GM21723 (cell line): ENCODE measurements around the gene DOK6.
"Not testable (repeated sequence)": the region's sequence is repeated elsewhere in the genome, so short reads cannot be mapped to it uniquely, and the experiment has no call there.

Source experiments
- ATAC-seq: cut with Tn5 transposase; IDR thresholded peaks from one replicate; pipeline ENCODE4 v1.9.1; 2021; ENCODE audit warnings: mild to moderate bottlenecking, moderate library complexity; ENCODE audit not compliant: unreplicated experiment

The DOK6 gene

DNA sequence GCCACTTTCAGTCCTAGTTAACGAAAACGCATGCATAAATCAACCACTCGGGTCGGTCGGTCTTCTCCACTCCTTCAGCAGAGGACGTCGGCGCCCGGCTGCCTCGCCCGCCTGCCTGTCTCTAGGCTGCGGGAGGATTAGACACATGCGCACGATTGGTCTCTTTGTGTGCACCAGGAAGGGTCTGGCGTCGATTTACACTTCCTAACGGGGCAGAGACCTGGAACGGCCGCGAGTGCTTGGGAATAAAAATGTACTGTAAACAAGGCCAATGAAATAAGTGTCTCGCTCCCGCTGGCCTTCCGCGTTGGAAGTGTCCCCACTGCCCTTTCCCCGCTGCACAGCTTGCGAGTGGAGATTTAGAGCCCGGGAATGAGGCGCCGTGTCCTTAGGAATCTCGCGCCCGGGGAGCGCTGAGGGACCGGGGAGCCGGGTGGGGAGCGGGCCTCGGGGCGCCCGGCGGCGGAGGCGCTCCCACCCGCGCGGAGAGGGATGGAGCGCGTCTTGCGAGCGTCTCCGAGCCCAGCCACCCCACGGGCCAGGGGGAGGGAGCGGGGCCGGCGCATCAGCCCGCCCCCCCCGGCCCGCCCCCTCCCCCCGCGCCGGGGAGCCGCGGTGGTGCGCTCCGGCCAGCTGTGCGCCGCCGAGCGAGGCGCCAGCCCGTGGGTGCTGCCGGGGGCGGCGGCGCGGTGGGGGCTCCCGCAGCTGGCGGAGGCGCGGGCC lies at the start of gene DOK6:
TSS of gene DOK6 (plus strand) at position 636 of the 723 bp plus-strand sequence.
- no peak for ATAC-seq

DNA sequence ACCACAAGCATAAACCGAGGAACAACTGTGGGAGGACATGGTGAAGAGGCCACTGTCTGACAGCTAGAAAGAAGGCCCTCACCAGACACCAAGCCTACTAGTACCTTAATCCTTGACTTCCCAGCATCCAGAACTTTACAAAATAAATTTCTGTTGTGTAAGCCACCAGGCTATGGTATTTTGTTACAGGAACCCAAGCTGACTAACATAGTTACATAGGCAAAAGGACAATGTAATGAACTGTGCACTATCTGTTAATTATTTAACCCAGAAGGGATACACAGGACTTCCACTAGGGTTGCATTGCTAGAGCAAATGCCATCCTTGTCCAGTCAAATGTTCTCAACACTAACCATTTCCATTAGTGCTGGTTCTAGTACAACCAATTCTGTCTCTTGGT lies 47.7 kb upstream of the DOK6 start:
- ATAC-seq = no peak

DNA sequence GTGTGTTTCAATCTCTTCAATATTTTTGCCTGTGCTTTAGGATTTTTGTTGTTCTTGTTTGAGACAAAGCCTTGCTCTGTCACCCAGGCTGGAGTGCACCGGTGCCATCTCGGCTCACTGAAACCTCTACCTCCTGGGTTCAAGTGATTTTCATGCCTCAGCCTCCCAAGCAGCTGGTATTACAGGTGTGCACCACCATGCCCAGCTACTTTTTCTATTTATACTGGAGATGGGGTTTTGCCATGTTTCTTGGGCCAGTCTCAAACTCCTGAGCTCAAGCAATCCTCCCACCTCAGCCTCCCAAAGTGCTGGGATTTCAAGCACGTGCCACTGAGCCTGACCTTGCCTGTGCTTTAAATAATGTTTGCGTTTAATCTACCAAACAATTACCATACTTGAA lies 43.1 kb upstream of the DOK6 start:
- ATAC-seq = no peak

DNA sequence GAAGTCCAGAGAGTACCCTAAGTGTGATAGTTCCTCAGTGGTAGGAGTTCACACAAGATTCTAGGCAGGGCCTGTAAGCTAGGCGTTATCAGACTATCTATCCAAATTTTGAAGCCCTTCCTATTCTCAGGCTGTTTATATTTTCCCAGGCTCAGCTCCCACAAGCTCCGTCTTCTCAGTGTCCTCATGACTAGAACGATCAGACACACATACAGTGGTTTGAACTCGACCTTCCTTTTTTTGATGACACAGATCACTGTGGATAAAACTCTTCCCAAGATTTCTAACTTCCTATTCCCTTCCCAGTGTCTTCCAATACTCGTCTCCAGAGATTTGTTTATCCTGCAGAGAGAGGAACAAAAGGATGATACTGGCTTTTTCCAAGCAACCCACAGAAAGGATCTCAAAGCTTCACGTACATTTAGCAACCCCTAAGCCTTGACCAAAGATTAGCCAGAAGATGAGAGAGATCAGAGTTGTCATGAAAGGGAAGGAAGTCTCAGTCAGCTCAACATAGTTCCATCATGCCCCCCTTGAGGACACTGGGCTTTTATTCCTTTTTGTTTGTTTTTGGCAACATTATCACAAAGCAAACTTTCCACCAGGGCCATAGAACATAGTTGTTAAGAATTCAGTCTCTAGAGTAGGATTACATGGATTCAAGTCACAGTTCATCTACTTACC lies 42.3 kb upstream of the DOK6 start:
- ATAC-seq = no peak

DNA sequence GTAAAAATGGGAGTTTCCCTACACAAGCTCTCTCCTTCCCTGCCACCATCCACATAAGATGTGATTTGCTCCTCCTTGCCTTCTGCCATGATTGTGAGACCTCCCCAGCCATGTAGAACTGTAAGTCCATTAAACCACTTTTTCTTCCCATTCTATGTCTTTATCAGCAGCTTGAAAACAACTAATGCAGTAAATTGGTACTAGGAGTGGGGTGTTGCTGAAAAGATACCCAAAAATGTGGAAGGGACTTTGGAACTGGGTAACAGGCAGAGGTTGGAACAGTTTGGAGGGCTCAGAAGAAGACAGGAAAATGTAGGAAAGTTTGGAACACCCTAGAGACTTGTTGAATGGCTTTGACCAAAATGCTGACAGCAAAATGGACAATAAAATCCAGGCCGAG lies 40.9 kb upstream of the DOK6 start:
- not testable (repeated sequence) for ATAC-seq

DNA sequence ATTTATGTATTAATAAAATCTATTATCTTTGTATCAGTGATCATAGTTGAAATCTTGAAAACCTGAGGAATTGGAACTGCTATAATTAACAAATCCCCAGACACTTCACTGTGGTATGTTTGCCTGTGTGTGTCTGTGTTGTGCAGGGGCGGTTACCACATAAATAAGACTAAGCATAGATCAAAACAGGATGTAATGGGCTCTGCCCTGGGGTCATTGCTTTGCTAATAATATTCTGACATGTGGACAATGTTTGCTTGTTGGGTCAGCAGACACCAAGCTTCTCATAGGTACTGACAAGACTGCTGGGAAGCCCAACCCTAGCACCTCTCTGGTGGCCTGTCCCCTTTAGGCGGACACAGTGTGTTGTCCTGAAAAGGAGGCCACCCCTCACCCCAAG lies 35.8 kb upstream of the DOK6 start:
- ATAC-seq = no peak

DNA sequence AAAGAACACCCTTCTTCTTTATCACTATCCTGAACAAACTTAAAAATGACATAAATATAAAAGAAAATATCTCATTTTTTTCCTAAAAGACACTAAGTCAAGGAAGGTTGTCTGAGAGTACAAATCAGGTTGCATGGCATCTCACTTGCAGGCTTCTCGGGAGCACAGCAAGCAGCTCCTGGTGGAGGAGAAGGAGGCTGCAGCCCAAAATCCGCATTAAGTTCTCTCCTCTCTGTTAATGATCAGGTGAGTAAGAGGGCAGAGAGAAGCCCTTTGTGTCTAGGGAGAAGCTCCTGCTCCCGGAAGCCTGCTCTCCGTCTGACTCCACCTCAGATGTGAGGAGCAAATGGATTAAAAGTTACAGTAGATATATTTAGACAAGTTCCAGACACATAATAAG lies 35.0 kb upstream of the DOK6 start:
- no peak for ATAC-seq

DNA sequence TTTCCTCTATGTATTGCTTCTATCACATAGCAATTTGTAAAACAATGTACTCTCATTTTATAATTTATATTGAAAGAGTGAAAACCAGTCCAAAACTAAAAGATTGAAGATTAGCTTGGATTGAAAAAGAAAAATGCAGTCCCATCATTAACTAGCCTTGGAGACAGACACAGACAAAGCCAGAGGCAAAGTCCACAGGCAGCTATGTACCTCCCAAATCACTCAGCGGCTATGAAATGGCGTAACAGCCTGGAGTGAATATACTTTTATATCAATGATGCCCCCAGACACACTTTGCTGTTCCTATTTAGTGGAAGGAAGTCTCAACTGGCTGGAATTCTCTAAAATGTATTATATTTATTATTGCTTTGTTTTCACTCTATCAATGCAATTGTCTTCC lies 33.6 kb upstream of the DOK6 start:
- ATAC-seq = no peak

DNA sequence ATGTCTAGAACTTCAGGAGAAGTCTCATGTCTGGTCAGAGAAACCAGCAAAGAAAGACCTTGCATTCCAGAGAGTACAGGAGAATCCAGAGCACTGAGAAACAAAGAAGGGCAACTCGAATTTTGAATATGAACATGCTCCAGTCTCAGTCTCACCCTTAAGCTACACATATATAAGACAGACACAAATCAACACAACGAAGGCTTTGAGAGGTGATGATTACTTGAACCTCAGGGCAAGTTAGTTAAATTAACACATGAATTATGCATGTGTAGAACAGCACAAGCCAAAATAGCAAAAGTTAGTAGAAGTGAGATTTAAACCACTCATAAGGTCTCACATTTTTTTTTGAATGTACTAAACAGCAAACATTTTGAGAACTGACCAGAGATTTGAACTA lies 29.0 kb upstream of the DOK6 start:
- no peak for ATAC-seq

DNA sequence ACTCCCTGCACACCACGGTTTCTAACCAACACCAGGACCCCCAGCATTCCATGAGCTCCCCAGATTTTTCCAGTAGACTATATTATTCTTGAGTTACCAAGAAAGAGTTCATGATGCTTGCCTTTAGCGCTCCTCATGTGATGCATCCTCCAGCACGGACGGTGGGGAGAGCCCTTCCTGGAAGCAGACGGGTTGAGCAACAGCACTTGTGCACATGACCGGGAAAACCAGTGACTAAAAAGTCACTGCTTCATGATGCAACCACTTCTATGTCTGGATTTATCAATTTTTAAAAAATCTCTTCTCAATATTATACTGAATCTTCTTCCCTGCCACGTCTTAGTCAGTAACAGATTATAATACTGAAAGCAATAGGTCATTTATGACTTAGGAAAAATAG lies 20.4 kb upstream of the DOK6 start:
- no peak for ATAC-seq

DNA sequence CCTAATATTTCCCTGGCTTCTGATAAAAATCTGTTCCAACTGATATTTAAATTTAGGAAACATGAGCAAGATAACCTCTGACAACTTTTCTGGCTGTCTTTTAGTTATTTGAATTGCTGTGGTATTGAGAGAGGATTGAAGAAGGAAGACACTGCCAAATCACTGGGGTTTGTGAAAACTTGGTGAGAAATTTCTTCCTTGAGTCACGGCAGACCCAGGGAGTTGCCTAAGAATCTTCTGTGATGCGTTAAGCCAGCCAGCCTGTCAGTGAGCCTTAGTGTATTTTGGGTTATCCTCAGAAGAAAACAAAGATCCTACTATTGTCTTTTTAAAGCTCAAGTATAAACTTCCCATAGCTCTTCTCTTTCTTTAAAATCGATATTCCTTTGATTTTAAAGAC lies 17.5 kb upstream of the DOK6 start:
- no peak for ATAC-seq

DNA sequence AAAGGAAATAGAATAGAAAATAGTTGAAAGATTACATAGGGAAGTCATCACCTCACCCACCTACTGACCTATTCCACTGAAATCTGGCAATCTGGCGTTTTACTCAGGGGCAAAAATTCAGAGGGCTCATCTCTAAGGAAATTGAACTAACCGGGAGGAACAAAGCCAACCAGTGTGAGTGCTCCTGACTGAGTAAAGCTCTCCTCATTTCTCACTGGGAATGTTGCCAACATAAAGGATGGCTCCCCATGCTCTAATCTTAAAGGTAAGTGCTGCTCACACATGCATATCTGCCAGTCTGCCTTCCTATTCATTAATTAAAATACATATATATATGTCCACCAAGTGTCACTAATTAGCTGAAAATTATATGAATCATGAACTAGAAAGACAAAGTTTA lies 13.5 kb upstream of the DOK6 start:
- no peak for ATAC-seq

DNA sequence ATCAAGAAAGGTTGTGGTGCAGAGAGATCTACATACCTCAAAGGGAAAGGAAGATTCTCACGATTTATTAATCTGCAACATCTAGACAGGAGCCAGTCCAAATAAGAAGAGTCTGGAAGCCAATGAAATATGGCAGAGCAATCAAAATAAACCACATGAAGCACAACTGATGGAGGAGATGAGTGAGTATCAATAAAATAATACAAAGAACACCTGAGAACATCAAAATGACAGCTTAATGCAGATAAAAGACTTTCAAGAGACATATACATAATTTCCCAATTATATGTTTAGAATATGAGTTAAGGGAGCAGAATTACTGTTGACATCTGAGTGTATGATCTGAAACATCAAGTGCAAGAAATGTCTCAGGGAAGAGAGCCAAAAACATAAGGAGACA lies 12.5 kb upstream of the DOK6 start:
- no peak for ATAC-seq

DNA sequence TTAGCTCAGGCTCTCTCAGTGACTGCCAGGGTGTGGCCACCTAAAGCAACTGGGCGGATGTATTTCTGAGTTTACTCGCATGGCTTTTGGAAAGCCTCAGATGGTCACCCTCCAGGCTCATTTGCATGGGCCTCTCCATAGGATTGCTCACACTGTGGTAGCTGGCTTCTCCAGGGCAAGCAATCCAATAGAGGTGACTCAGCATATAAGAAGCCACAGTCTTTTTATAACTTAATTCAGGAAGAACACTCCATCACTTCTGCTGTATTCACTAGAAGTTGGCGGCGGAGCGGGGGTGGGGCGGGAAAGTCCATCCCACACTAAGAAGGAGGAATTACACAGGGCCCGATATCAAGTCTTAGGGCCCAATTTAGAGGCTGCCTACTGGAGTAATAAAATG lies 3.6 kb upstream of the DOK6 start:
- no peak for ATAC-seq

DNA sequence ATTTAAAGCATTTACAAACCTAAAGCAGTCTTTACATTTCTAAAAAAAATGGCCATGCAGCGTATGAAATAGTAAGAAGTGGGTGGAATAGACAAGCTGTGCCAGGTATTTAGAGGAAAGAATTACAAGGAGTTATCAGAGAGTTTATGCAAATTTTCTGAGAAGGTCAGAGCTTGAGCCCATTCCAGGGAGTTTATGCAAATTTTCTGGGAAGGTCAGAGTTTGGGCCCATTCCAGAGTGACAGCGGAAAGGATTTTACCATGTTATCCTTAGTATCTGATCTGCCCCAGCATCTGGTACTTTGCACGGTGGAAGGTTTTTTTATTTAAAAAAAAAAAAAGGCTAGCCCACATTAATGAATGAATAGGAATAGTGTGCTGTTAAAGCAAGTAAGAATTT lies 1.4 kb upstream of the DOK6 start:
- ATAC-seq = no peak

DNA sequence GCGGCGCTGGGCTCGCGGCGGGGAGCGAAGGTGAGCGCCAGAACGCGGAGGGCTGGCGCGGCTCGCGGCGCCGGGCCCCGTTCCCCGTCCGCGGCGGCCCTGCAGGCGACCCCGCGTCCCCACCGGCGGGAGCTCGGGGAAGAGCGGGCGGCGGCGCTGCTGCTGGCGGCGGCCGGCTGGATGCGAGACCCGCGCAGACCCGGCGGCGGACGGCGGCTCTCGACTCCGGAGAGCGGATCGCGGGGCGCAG lies 213 bp downstream of the DOK6 start:
- no peak for ATAC-seq

DNA sequence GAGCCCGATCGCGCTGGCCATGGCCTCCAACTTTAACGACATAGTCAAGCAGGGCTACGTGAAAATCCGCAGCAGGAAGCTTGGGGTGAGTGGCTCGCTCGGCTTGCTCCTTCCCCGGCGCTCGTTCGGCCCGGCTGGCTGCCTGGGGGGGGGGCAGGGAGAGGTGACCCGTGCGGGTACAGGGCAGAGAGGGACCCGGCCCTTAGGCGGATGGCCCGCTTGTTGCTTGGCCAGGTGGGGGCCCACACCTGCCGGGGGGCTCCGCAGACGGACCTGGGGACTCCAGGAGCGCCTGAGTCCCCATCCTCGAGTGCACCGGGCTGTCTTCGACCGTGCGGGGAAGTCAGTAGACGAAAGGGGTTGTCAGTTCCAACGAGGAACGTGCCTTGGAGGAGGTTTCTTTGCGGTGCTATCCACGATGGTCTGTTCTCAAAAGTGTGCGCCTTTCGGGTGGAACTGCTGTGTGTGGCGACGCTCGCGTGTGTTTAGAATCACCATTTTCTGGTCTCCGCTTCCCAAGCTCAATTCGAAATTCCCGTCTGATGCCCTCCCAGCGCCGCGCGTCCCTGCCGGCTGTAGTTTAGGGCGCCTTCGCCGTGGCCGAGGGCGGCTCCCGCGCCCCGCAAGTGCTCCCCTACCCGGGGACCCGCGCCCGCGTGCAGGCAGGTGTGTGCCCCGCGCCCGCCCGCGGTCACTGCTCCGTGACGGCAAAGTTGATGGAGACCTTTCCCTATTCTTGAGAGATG lies 711 bp downstream of the DOK6 start:
- ATAC-seq = no peak

DNA sequence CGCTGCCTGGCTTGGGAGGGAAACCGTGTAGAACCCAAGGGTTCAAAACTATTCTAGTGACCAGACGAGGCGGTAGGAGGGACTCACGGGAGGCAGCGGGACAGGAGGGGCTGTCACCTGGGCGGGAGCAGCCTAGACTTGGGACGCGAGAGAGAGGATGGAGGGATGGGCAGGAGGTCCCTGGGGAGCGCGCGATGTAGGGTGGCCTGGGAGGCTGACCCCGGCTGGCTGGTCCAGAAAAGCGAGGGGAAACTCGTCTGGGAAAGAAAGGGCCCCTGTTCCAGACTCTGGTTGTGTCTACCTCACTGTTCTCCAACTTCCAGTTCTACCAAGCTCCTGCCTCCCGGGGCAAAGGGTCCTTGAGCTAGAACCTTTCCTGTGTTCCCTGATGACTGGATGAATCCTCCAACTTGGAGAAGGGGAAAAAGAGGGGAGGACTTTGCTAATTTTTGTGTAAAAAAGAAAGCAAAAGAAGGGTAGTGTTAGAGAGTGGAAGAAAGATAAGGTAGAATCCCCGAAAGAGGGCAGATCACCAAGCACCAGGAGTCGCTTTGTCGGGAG lies 1.4 kb downstream of the DOK6 start:
- no peak for ATAC-seq

DNA sequence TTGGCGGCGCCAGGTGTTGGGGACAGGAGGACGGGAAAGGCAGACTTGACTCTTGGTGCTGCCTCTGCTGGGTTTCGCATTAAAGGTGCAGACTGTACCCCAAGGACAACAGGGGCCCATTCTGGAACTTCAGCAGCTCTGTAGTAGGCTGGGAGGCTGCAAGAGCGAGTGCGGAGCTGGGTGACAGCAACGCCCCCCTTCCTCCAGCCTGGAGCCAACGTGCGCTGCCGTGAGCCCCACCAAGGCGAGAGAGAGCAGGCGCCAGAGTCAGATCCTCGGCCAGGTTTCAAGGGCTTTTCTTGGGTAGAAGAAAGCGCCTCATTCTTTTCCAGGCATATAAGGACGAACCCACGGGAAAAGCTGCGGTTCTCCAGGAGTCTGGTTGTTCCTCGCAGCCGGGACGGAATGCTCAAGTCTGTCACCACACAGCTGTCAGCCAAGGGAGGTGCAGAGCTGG lies 1.9 kb downstream of the DOK6 start:
- ATAC-seq = no peak

DNA sequence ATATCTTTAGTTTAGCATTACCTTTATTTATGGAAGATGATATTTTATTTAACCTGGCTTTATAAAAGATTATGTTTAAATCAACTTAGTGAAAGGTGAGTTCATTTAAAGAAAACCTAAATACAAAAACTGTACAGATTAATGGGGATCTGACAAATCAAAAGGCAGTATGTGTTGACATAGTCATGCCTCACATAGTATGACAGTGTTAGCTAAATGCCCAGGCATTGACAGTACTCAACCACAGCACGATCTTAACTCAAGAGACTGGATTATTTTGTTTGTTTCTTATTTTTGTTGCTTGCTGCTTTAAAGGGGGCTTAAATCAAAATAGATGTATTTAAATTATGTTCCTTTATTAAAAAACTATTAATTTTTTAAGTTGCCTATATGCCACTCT lies 7.8 kb downstream of the DOK6 start:
- ATAC-seq = no peak

DNA sequence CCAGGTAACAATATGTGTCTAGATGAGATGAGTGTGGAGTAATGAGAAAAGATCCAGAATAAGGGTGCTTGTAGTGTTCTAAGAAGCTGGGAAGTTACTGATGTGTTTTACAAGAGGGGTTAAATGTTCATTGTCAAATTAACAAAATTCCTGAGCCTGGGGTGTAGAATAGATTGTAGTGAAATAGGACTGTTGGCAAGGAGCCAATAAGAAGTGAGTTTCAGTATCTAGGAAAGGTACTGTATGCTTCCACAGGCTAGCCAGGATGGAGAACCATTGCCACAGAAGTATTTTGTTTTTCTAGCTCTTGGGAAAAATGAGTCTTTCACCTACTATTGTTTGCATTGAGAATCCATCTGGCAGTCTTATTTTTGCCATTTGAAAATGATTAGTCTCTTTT lies 10.5 kb downstream of the DOK6 start:
- ATAC-seq = no peak

DNA sequence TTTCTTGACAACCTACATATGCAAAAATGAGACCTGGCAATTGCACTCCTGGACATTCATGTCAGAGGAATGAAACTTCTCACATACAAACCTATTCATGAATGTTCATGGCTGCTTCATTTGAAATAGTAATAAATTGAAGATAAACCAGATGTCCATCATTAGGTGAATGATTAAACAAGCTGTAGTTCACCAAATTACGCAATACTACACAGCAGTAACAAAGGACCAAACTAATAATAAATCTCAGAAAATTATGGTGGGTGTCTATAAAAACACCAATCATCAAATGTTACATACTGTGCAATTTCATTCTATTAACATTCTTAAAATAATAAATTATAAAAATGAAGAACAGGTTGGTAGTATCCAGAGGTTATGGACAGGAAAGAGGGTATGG lies 13.5 kb downstream of the DOK6 start:
- ATAC-seq = no peak
